Stomach smooth muscle (tissue), 2 donors: ENCODE data around the gene LRAT.

Experiments
- H3K27ac ChIP-seq: one replicate; pipeline ENCODE4 v1.7.0; 2013; ENCODE audit warnings: mild to moderate bottlenecking, low read length, inconsistent platforms
- H3K27me3 ChIP-seq, 2 donors: one replicate each; pipeline ENCODE4 v1.7.0; 2013; ENCODE audit warnings: low read length in 2 of 2; ENCODE audit not compliant: insufficient read depth in 2 of 2, control insufficient read depth in 1 of 2
- H3K36me3 ChIP-seq, 2 donors: one replicate each; pipeline ENCODE4 v1.7.0; 2013; ENCODE audit warnings: low read length in 2 of 2; ENCODE audit not compliant: control insufficient read depth in 2 of 2, insufficient read depth in 2 of 2
- H3K4me1 ChIP-seq: one replicate; pipeline ENCODE4 v1.7.0; 2013; ENCODE audit warnings: low read length; ENCODE audit not compliant: control insufficient read depth, insufficient read depth
- H3K4me3 ChIP-seq, 2 donors: one replicate each; pipeline ENCODE4 v1.7.0; 2013; ENCODE audit warnings: low read length in 2 of 2
- H3K9ac ChIP-seq, 2 donors: one replicate each; pipeline ENCODE4 v1.7.0; 2013; ENCODE audit warnings: low read length in 2 of 2, mild to moderate bottlenecking in 1 of 2
- H3K9me3 ChIP-seq, 2 donors: one replicate each; pipeline ENCODE4 v1.7.0; 2013; ENCODE audit warnings: low read length in 2 of 2; ENCODE audit not compliant: control insufficient read depth in 2 of 2
- donor health status: healthy.
- donor health status: Pancreatic carcinoma.

The LRAT gene

DNA sequence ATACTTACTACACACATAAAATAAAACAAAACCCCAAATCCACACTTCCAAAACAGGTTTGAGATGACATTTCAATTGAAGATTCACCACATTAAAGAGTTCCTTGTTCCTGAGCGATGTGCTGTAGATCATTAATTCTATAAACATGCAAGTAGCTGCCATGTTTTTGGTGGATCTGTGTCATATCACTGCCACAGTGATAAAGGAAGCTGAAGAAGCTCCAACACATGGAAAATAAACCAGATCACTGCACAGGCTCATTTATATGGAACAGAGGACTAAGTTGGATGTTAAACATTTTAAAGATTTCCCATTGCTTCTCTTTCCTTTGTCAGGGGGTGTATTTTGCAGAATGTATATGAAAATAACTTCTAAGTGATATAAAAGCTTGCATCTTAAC is 34.5 kb downstream of the LRAT start:
- Histone ChIP-seq H3K4me1 (no peaks in the 10 kb centered on the region), H3K9me3 (no peaks in the 10 kb centered on the region), H3K27ac (no peak overlapping the region), H3K9ac (no peak overlapping the region), H3K36me3 (no peaks in the 10 kb centered on the region), H3K4me3 (no peak overlapping the region), H3K27me3 (peaks cover 0 to 4% of the 10 kb centered on the region in 2 donors)

DNA sequence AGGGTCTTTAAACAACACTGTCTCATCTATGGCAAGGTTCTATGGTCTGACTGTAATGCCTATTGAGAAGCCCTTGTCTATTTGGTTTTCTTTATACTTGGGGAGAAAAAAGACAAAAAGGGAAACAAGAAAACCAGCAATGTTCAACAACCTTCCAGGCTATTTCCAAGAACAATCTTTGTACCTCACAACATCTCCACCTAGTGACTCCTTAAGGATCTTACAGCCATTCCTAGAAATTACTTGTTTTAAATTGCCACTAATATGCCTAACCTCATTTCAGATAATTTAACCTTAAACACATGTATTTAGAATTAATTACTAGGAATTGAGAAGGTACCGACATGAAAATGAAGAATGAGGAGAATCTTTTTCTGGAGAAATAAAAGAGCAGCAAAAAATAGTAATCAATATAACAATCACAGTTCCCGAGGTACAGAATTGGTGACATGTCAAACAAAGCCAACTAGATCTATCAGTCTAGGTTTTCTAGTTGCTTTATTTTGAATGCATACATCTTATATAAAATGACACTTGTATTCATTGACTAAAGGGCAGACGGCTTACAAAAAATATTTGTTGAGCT is 35.7 kb downstream of the LRAT start:
- H3K9ac ChIP-seq: no peak overlapping the region
- H3K27me3 ChIP-seq: peaks cover 0 to 4% of the 10 kb centered on the region in 2 donors
- no peaks in the 10 kb centered on the region for H3K4me1 ChIP-seq
- H3K4me3 ChIP-seq: no peak overlapping the region
- H3K36me3 ChIP-seq: no peaks in the 10 kb centered on the region
- no peak overlapping the region for H3K27ac ChIP-seq
- no peaks in the 10 kb centered on the region for H3K9me3 ChIP-seq

DNA sequence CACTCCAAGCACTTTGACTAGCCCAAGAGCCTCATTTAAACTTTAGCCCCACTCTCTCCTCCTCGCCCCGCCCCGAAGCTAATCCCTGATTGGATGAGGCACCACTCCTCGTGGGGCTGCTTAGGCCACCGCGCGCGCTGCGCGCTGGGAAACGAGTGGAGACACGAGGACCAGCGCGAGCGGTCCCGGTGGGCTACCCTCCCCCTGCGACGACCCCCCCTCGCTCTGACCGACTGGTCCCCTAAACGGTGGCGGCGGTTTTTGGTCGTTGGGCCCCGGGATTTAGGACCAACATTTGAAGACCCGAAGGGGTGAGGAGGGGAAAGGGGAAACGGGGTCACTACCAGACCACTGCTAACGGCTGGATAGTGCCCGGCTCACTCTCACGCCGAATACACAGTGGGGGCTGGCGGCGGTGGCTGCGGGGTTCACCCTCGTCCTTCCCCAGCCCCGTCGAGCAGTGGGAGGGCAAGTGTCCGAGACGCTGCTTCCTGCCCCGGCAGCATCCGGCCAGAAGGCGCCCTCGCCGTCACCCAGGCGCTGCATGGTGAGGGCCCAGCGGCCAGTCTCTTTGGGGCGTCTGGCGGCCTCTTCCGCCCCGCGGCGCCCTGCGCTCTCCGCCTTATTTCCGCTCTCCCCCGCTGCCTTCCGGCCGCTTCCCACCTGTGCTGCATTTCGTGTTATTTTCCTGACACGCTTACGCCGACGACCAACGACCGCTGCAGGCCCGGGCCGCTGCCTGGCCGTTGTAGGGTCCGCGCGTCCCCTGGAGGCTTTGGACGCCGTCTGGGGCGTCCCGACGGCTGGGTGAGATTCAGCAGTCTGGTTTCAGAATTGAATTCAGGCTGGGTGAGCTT is 37.6 kb downstream of the LRAT start, which contains the start of gene RBM46:
Gene RBM46 (plus strand): TSS at position 147 of the 857 bp plus-strand sequence. CDS start 15,481 bp downstream, outside the sequence.
- Histone ChIP-seq H3K9me3 (no peaks in the 10 kb centered on the region), H3K27ac (no peak within 1 kb of the TSS), H3K9ac (no peak within 1 kb of the TSS), H3K36me3 (no peaks in the 10 kb centered on the region), H3K27me3 (peaks cover 0 to 4% of the 10 kb centered on the region in 2 donors), H3K4me1 (no peaks in the 10 kb centered on the region), H3K4me3 (no peak within 1 kb of the TSS)

GRCh38 chr4:154781983-154782293 is 38.1 kb downstream of the LRAT start:
- Histone ChIP-seq H3K27ac (no peak overlapping the region), H3K27me3 (peaks cover 0 to 4% of the 10 kb centered on the region in 2 donors)

More at GRCh38 chr4:154781983-154782293, 38.1 kb downstream of the LRAT start:
- H3K4me1 ChIP-seq: no peaks in the 10 kb centered on the region
- no peaks in the 10 kb centered on the region for H3K9me3 ChIP-seq
- H3K9ac ChIP-seq: no peak overlapping the region
- H3K36me3 ChIP-seq: no peaks in the 10 kb centered on the region
- H3K4me3 ChIP-seq: no peak overlapping the region
